ENCODE results near the gene ILKAP. TPM values are rescaled to one million over a fixed set of nuclear protein-coding genes. Genes with fewer than 3 reads are reported as not detected.

The ILKAP gene
- total RNA-seq, 2 experiments from 2014 or later: 56.3 to 59.1 TPM

- peaks cover 2% of the 10 kb centered on the region for H3K4me1 Mint-ChIP-seq
- no peaks in the 10 kb centered on the region for H3K9me3 Mint-ChIP-seq
- DNase-seq: no peak
- no peaks in the 10 kb centered on the region for H3K27me3 Mint-ChIP-seq
- peak overlapping the region; percentile 70 for H3K27ac Mint-ChIP-seq
- H3K36me3 Mint-ChIP-seq: no peaks in the 10 kb centered on the region
- POLR2A ChIA-PET: no interaction called here
- H3K4me3 Mint-ChIP-seq: no peak overlapping the region
- ATAC-seq (ENCODE audit: low read depth): no peak
Observed at GRCh38 chr2:238141541-238142318, 61.8 kb downstream of the ILKAP start.

- POLR2A ChIA-PET: no interaction called here
Observed at GRCh38 chr2:238140721-238141540, 62.6 kb downstream of the ILKAP start.

GRCh38 chr2:238140040-238140439 lies 63.5 kb downstream of the ILKAP start:
- no peaks in the 10 kb centered on the region for H3K36me3 Mint-ChIP-seq
- H3K27ac Mint-ChIP-seq: no peak overlapping the region
- H3K27me3 Mint-ChIP-seq: no peaks in the 10 kb centered on the region
- no peak overlapping the region for H3K4me3 Mint-ChIP-seq
- no peak for DNase-seq
- POLR2A ChIA-PET: interaction anchor here (1.4 kb wide), 1 partner anchor 172 kb away, joined by 4 read pairs; no protein-coding TSS in a partner anchor
- peaks cover 2% of the 10 kb centered on the region for H3K4me1 Mint-ChIP-seq
- no peaks in the 10 kb centered on the region for H3K9me3 Mint-ChIP-seq
- no peak for ATAC-seq (ENCODE audit: low read depth)

More at GRCh38 chr2:238140721-238141540, 62.6 kb downstream of the ILKAP start:
- Mint-ChIP-seq H3K4me3 (no peak overlapping the region), H3K4me1 (peaks cover 2% of the 10 kb centered on the region), H3K27me3 (no peaks in the 10 kb centered on the region), H3K36me3 (no peaks in the 10 kb centered on the region), H3K9me3 (no peaks in the 10 kb centered on the region), H3K27ac (no peak overlapping the region)
- ATAC-seq (ENCODE audit: low read depth) (no peak), DNase-seq (no peak)

GRCh38 chr2:238139196-238140039 lies 64.1 kb downstream of the ILKAP start:
- Mint-ChIP-seq H3K27ac (no peak overlapping the region), H3K4me3 (no peak overlapping the region), H3K4me1 (peaks cover 2% of the 10 kb centered on the region), H3K36me3 (no peaks in the 10 kb centered on the region), H3K9me3 (no peaks in the 10 kb centered on the region), H3K27me3 (no peaks in the 10 kb centered on the region)
- DNase-seq (peak; percentile 72), ATAC-seq (ENCODE audit: low read depth) (peak; percentile 43)
- POLR2A ChIA-PET: interaction anchor here (1.4 kb wide), 1 partner anchor 171 kb away, joined by 4 read pairs; no protein-coding TSS in a partner anchor

GRCh38 chr2:238138331-238139195 lies 64.9 kb downstream of the ILKAP start, which contains the start of gene KLHL30:
Gene KLHL30, plus strand, starts transcription at chr2:238138668. Its CDS starts 2,087 bp downstream, at chr2:238140755.
- no peaks in the 10 kb centered on the region for H3K27me3 Mint-ChIP-seq
- H3K4me1 Mint-ChIP-seq: peaks cover 2% of the 10 kb centered on the region
- H3K4me3 Mint-ChIP-seq: no peak within 1 kb of the TSS
- H3K36me3 Mint-ChIP-seq: no peaks in the 10 kb centered on the region
- no peaks in the 10 kb centered on the region for H3K9me3 Mint-ChIP-seq
- DNase-seq (no peak), ATAC-seq (ENCODE audit: low read depth) (no peak)
- H3K27ac Mint-ChIP-seq: no peak within 1 kb of the TSS
- POLR2A ChIA-PET: interaction anchor here (1.4 kb wide), 1 partner anchor 170 kb away, joined by 4 read pairs; no protein-coding TSS in a partner anchor

GRCh38 chr2:238137885-238138284 lies 65.6 kb downstream of the ILKAP start:
- Mint-ChIP-seq H3K9me3 (no peaks in the 10 kb centered on the region), H3K36me3 (no peaks in the 10 kb centered on the region), H3K27ac (no peak overlapping the region), H3K4me3 (no peak overlapping the region), H3K27me3 (no peaks in the 10 kb centered on the region), H3K4me1 (peaks cover 2% of the 10 kb centered on the region)
- DNase-seq (no peak), ATAC-seq (ENCODE audit: low read depth) (no peak)
- POLR2A ChIA-PET: no interaction called here

- H3K27me3 Mint-ChIP-seq: no peaks in the 10 kb centered on the region
- H3K36me3 Mint-ChIP-seq: no peaks in the 10 kb centered on the region
- no peak overlapping the region for H3K4me3 Mint-ChIP-seq
- DNase-seq (no peak), ATAC-seq (ENCODE audit: low read depth) (no peak)
- no peaks in the 10 kb centered on the region for H3K9me3 Mint-ChIP-seq
- POLR2A ChIA-PET: no interaction called here
- no peak overlapping the region for H3K27ac Mint-ChIP-seq
- H3K4me1 Mint-ChIP-seq: peaks cover 2% of the 10 kb centered on the region
Observed at GRCh38 chr2:238136820-238137537, 66.5 kb downstream of the ILKAP start.

GRCh38 chr2:238135601-238136150 lies 67.8 kb downstream of the ILKAP start:
- no peaks in the 10 kb centered on the region for H3K27me3 Mint-ChIP-seq
- no peaks in the 10 kb centered on the region for H3K36me3 Mint-ChIP-seq
- ATAC-seq (ENCODE audit: low read depth): no peak
- POLR2A ChIA-PET: no interaction called here
- no peaks in the 10 kb centered on the region for H3K4me1 Mint-ChIP-seq
- DNase-seq: no peak
- H3K27ac Mint-ChIP-seq: no peak overlapping the region
- no peaks in the 10 kb centered on the region for H3K9me3 Mint-ChIP-seq
- no peak overlapping the region for H3K4me3 Mint-ChIP-seq

- POLR2A ChIA-PET: no interaction called here
Observed at GRCh38 chr2:238134393-238134785, 69.1 kb downstream of the ILKAP start.

GRCh38 chr2:238133499-238134392 lies 69.7 kb downstream of the ILKAP start:
- no peaks in the 10 kb centered on the region for H3K27me3 Mint-ChIP-seq
- ATAC-seq (ENCODE audit: low read depth) (no peak), DNase-seq (no peak)
- H3K36me3 Mint-ChIP-seq: no peaks in the 10 kb centered on the region
- H3K9me3 Mint-ChIP-seq: no peaks in the 10 kb centered on the region
- H3K4me3 Mint-ChIP-seq: no peak overlapping the region
- POLR2A ChIA-PET: interaction anchor here (0.6 kb wide), 1 partner anchor 69 kb away, joined by 4 read pairs; no protein-coding TSS in a partner anchor
- no peaks in the 10 kb centered on the region for H3K4me1 Mint-ChIP-seq
- no peak overlapping the region for H3K27ac Mint-ChIP-seq

More at GRCh38 chr2:238134393-238134785, 69.1 kb downstream of the ILKAP start:
- Mint-ChIP-seq H3K4me3 (no peak overlapping the region), H3K9me3 (no peaks in the 10 kb centered on the region), H3K27ac (no peak overlapping the region), H3K27me3 (no peaks in the 10 kb centered on the region), H3K4me1 (no peaks in the 10 kb centered on the region), H3K36me3 (no peaks in the 10 kb centered on the region)
- ATAC-seq (ENCODE audit: low read depth): no peak
- DNase-seq: no peak
